HepG2 (cell line): ENCODE data around the gene OCSTAMP. TPM values are rescaled to one million over a fixed set of nuclear protein-coding genes. Genes with fewer than 3 reads are reported as not detected.

Experiments used
- ATAC-seq: fragments of 200-7000 bp; cut with Tn5 transposase; 3 replicates; pipeline ENCODE4 v1.9.1; 2020; ENCODE audit warnings: mild to moderate bottlenecking, moderate library complexity
- BruUV-seq: library from RNA; stranded (reverse); fragments of 400-500 nt; replicated peaks from 2 replicates; lab custom pipeline; 2021; lab: Mats Ljungman, UMichigan
- CTCF ChIA-PET: fragments of 300-600 bp; formaldehyde crosslinking; extraction: SDS; loops from one replicate; lab custom pipeline; 2021; ENCODE audit warnings: low total read pairs, inconsistent platforms, low intra/inter-chr PET ratio; lab: Yijun Ruan, JAX
- POLR2A ChIA-PET: fragments of 350-600 bp; sonication (Branson Sonifier 250); formaldehyde crosslinking; loops from one replicate; lab custom pipeline; 2020; ENCODE audit warnings: antibody characterized with exemption, inconsistent platforms; lab: Yijun Ruan, JAX
- DNase-seq: peaks from one replicate; pipeline ENCODE4 v3.0.0-alpha.2; 2015; ENCODE audit warnings: low spot score
- FAIRE-seq: peaks from 3 replicates; lab custom pipeline; 2011; peaks lifted over from hg19 to GRCh38; lab: Jason Lieb, UNC
- H2AFZ ChIP-seq: one replicate; pipeline ENCODE4 v1.6.1; 2011; ENCODE audit warnings: low read length, inconsistent platforms
- H3K27ac ChIP-seq: fragments of 300-600 bp; 3 replicates; pipeline ENCODE4 v1.8.0; 2011; ENCODE audit warnings: mixed run types, mild to moderate bottlenecking, mixed read lengths, low read length, inconsistent platforms; ENCODE audit not compliant: insufficient read depth; ENCODE audit errors: extremely low read length
- H3K27me3 ChIP-seq, 2 experiments: fragments of 200-600 bp in 1 of 2; 2 replicates in 1 of 2; 3 replicates in 1 of 2; pipeline versions ENCODE4 v1.6.0 to v1.8.0; 2011; ENCODE audit warnings: low read length in 2 of 2, mild to moderate bottlenecking in 2 of 2, moderate library complexity in 2 of 2, inconsistent platforms in 1 of 2; ENCODE audit not compliant: insufficient read depth in 2 of 2, control insufficient read depth in 1 of 2
- H3K36me3 ChIP-seq, 2 experiments: fragments of 200-600 bp in 1 of 2; replicated peaks in 1 of 2; 2 replicates in 1 of 2; 3 replicates in 1 of 2; pipeline versions ENCODE4 v1.5.1 to v1.8.0; 2011; ENCODE audit warnings: low read length in 2 of 2, inconsistent platforms in 1 of 2; ENCODE audit not compliant: insufficient read depth in 2 of 2, control insufficient read depth in 1 of 2
- H3K4me1 ChIP-seq: 2 replicates; pipeline ENCODE4 v1.5.1; 2012; ENCODE audit warnings: low read length, inconsistent platforms; ENCODE audit not compliant: insufficient read depth
- H3K4me2 ChIP-seq: 2 replicates; pipeline ENCODE4 v1.6.0; 2011; ENCODE audit warnings: low read depth, low read length, inconsistent platforms
- H3K4me3 ChIP-seq, 3 experiments: fragments of 200-600 bp in 1 of 3; sonication (generic), shearing (Covaris generic) in 1 of 3; replicated peaks in 1 of 3; 2 replicates each; pipeline ENCODE4 v1.5.1; 2011 to 2016; ENCODE audit warnings: low read length in 3 of 3, inconsistent platforms in 2 of 3, low read depth in 2 of 3, mild to moderate bottlenecking in 2 of 3, control low read depth in 1 of 3, mixed read lengths in 1 of 3; ENCODE audit not compliant: insufficient read depth in 1 of 3
- H3K79me2 ChIP-seq: one replicate; pipeline ENCODE4 v1.6.1; 2011; ENCODE audit warnings: low read length, inconsistent platforms; ENCODE audit not compliant: insufficient read depth
- H3K9ac ChIP-seq: 2 replicates; pipeline ENCODE4 v1.6.0; 2011; ENCODE audit warnings: mild to moderate bottlenecking, low read depth, low read length, inconsistent platforms; ENCODE audit not compliant: insufficient read depth
- H3K9me3 ChIP-seq: 2 replicates; pipeline ENCODE4 v1.5.1; 2012; ENCODE audit warnings: mild to moderate bottlenecking, low read length
- H4K20me1 ChIP-seq: 2 replicates; pipeline ENCODE4 v1.6.0; 2011; ENCODE audit warnings: inconsistent platforms, mild to moderate bottlenecking, low read length, moderate library complexity; ENCODE audit not compliant: insufficient read depth
- CAMTA2 ChIP-seq: sonication (generic); formaldehyde crosslinking; IDR thresholded peaks from 2 replicates; pipeline ENCODE4 v1.4.0; 2020; ENCODE audit warnings: mild to moderate bottlenecking, missing genetic modification reagents, borderline replicate concordance
- CHCHD3 ChIP-seq: sonication (generic); formaldehyde crosslinking; IDR thresholded peaks from 2 replicates; pipeline ENCODE4 v1.8.0; 2022; ENCODE audit warnings: mild to moderate bottlenecking, missing genetic modification reagents, moderate library complexity
- ETV5 ChIP-seq: IDR thresholded peaks from 2 replicates; pipeline ENCODE4 v1.6.1; 2018; ENCODE audit warnings: missing biosample characterization, missing genetic modification reagents, inconsistent platforms, borderline replicate concordance
- FOSL2 ChIP-seq: sonication (generic); formaldehyde crosslinking; IDR thresholded peaks from 2 replicates; pipeline ENCODE4 v1.4.0; 2020; ENCODE audit warnings: missing genetic modification reagents
- HNRNPH1 ChIP-seq: fragments of 200-400 bp; formaldehyde crosslinking; optimal IDR thresholded peaks from 2 replicates; pipeline ENCODE3; 2017; ENCODE audit warnings: mild to moderate bottlenecking, low read depth, low read length
- JUN ChIP-seq: sonication (generic); formaldehyde crosslinking; IDR thresholded peaks from 2 replicates; pipeline ENCODE4 v1.4.0; 2020; ENCODE audit warnings: mild to moderate bottlenecking, missing genetic modification reagents
- MAZ ChIP-seq, 2 experiments: sonication (generic) in 1 of 2; formaldehyde crosslinking in 1 of 2; IDR thresholded peaks; 2 replicates each; pipeline versions ENCODE4 v1.5.0 to v1.6.1; 2012 to 2020; ENCODE audit warnings: low read depth in 2 of 2, mild to moderate bottlenecking in 2 of 2, borderline replicate concordance in 1 of 2, improper control_type of control experiment in 1 of 2, low read length in 1 of 2, missing genetic modification reagents in 1 of 2, moderate library complexity in 1 of 2
- PHB2 ChIP-seq: fragments of 450-650 bp; IDR thresholded peaks from 2 replicates; pipeline ENCODE4 v1.6.1; 2018; ENCODE audit not compliant: partially characterized antibody
- POLR2AphosphoS5 ChIP-seq: IDR thresholded peaks from 2 replicates; pipeline ENCODE4 v1.6.1; 2012; ENCODE audit warnings: low read depth, low read length
- RFX1 ChIP-seq: fragments of 450-650 bp; IDR thresholded peaks from 2 replicates; pipeline ENCODE4 v1.6.1; 2017
- SKI ChIP-seq: fragments of 450-650 bp; IDR thresholded peaks from one replicate; pipeline ENCODE4 v1.6.1; 2018; ENCODE audit warnings: mild to moderate bottlenecking; ENCODE audit not compliant: partially characterized antibody
- SP4 ChIP-seq: sonication (generic); formaldehyde crosslinking; IDR thresholded peaks from 2 replicates; pipeline ENCODE4 v1.8.1; 2023; ENCODE audit warnings: mild to moderate bottlenecking, missing genetic modification reagents
- TAF15 ChIP-seq: fragments of 200-400 bp; formaldehyde crosslinking; IDR thresholded peaks from one replicate; pipeline ENCODE4 v1.6.1; 2018; ENCODE audit warnings: mild to moderate bottlenecking, low read depth, low read length; ENCODE audit not compliant: poor library complexity, severe bottlenecking
- ZNF20 ChIP-seq: sonication (generic); formaldehyde crosslinking; IDR thresholded peaks from 2 replicates; pipeline ENCODE4 v1.4.0; 2020; ENCODE audit warnings: mild to moderate bottlenecking, moderate library complexity, missing genetic modification reagents
- ZNF264 ChIP-seq: sonication (generic); formaldehyde crosslinking; IDR thresholded peaks from 2 replicates; pipeline ENCODE4 v1.4.0; 2020; ENCODE audit warnings: missing genetic modification reagents
- ZNF333 ChIP-seq: sonication (generic); formaldehyde crosslinking; IDR thresholded peaks from 2 replicates; pipeline ENCODE4 v1.4.0; 2020; ENCODE audit warnings: mild to moderate bottlenecking, missing genetic modification reagents, borderline replicate concordance
- ZNF788 ChIP-seq: sonication (generic); formaldehyde crosslinking; IDR thresholded peaks from 2 replicates; pipeline ENCODE4 v1.5.0; 2020; ENCODE audit warnings: mild to moderate bottlenecking, missing genetic modification reagents, borderline replicate concordance
- WGBS: methylation state at CpG from one replicate; pipeline ENCODE4 v1.1.6; 2017; ENCODE audit warnings: low lambda C conversion rate; 5-methylcytosine and 5-hydroxymethylcytosine counted together
- in situ Hi-C: cut with HindIII; loops from 2 replicates; pipeline ENCODE4 v1.10.0; 2017; ENCODE audit warnings: low pct_unique_long_range_greater_than_20kb; ENCODE audit not compliant: extremely low pct_ligation_motif_present
- intact Hi-C: fragments of 100-400 bp; cut with micrococcal nuclease; formaldehyde crosslinking; loops from one replicate; pipeline ENCODE4 v1.10.0; 2022; ENCODE audit not compliant: unreplicated experiment
- polyA plus RNA-seq, 8 experiments: library from polyadenylated mRNA; depleted of rRNA in 3 of 8; stranded (reverse) in 7 of 8; unstranded in 1 of 8; fragments of >200 nt; fragmentation: Illumina TruSeq in 4 of 8; extraction: Trizol in 4 of 8; gene quantifications; 2 replicates each; pipeline versions ENCODE4 v1.2.1 to v1.2.3, GENCODE V29; 2011 to 2016; ENCODE audit warnings: low read depth in 4 of 8, missing spikeins in 1 of 8, mixed read lengths in 1 of 8; ENCODE audit not compliant: insufficient read depth in 1 of 8
- total RNA-seq, 5 experiments: library from RNA; depleted of rRNA; stranded (reverse); fragments of >200 nt; fragmentation: Illumina TruSeq; extraction: Trizol; gene quantifications; 2 replicates each; pipeline ENCODE4 v1.2.3, GENCODE V29; 2016; ENCODE audit warnings: low read depth in 1 of 5
- TF ChIP-seq, protein P1 (sequence below): sonication (generic); formaldehyde crosslinking; IDR thresholded peaks from 2 replicates; pipeline ENCODE4 v1.4.0; 2020; ENCODE audit warnings: mild to moderate bottlenecking, missing genetic modification reagents
- TF ChIP-seq, protein P2 (sequence below): sonication (generic); formaldehyde crosslinking; IDR thresholded peaks from 2 replicates; pipeline ENCODE4 v1.5.1; 2020; ENCODE audit warnings: mild to moderate bottlenecking, moderate library complexity, missing genetic modification reagents

The OCSTAMP gene
- total and polyA plus RNA-seq, 2 of the 13 experiments (the other 11 are each of a cell fraction or from before 2014, with no cell fraction given) = not detected

DNA sequence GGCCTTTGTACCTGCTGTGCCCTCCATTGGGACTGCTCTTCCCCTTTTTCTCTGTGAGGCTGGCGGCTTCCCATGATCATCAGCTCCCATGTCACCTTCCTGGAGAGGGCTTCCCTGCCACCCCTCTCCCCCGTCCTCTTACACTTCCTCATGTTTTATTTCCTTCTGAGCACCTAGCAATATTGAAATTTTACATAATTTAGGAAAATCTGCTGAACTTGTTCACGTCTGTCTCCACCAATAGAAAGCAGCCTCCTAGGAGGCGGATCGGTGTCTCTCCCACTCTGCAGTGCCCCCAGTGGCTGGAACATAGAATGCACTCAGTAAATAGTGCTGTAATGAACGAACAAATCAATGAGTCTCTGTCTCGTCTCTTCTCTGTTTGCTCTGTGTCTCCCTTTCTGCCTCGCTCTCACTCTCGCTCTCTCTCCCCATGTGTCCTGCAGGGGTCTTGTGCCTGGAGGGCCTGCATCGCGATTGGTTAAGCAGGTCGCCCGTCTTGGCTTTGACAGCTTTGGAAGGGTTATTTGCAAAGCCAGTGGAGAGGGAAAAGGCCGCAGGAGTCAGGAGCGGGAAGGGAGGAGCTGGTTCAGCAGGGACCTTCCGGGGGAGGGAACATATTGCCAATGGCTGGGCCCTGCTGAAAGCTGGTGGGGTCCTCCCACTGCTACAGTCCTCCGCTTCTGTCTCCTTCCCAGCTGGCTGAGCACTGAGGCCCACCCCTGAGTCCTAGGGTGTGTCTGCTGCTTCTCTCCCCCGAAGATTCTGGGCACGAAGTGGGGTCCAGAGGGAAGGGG, 12.1 kb upstream of the OCSTAMP start (continued):
- peak; percentile 12 for TF ChIP-seq ETV5 (CRISPR knock-in tag)
- TF ChIP-seq, protein P1, sequence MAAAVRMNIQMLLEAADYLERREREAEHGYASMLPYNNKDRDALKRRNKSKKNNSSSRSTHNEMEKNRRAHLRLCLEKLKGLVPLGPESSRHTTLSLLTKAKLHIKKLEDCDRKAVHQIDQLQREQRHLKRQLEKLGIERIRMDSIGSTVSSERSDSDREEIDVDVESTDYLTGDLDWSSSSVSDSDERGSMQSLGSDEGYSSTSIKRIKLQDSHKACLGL = 0 out of 2 replicates have a peak, but pooled peaks have one; percentile 2
- no peak for TF ChIP-seq TAF15
- TF ChIP-seq RFX1 = no peak
- TF ChIP-seq JUN (CRISPR knock-in tag) = no peak
- no peak for TF ChIP-seq ZNF264 (CRISPR knock-in tag)
- TF ChIP-seq ZNF20 (CRISPR knock-in tag) = no peak
- TF ChIP-seq PHB2 = no peak
- peak; percentile 96 for TF ChIP-seq SKI

DNA sequence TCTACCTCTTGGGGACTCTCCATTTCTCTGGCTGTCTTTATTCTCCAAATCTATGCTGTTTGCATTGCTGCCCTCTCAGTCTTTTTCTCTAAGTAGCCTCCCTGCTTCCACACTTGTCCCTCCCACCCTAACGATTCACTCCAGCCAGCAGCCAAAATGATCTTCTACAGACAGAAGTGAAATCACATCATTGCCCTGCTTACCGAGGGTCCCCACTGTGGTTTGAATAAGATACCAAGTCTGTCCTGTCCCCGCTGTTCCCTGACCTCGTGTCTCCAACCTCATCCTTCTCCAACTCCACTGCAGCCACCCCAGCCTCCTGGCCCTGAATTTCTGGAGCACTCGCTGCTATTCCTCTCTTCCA, 11.5 kb upstream of the OCSTAMP start:
- DNase-seq (no peak), ATAC-seq (no peak), FAIRE-seq (no peak)
- WGBS = 73% methylated on average over 5 of the region's 5 CpGs
- Histone ChIP-seq H3K9me3 (no peaks in the 10 kb centered on the region), H3K79me2 (no peaks in the 10 kb centered on the region), H2AFZ (peak overlapping the region; percentile 43), H4K20me1 (no peaks in the 10 kb centered on the region), H3K9ac (peak overlapping the region; percentile 9; the same call in 1 of the 2 replicates), H3K36me3 (no peaks in the 10 kb centered on the region; a peak in 1 of 5 replicates), H3K4me1 (peaks cover 78% of the 10 kb centered on the region), H3K27me3 (no peaks in the 10 kb centered on the region), H3K27ac (peak overlapping the region; percentile 55), H3K4me2 (peak overlapping the region; percentile 77), H3K4me3 (peak overlapping the region; percentile 24 to 58 (median 29); a peak in 5 of 6 replicates)
- CTCF ChIA-PET = interaction anchor here (0.6 to 1.4 kb wide), 4 partner anchors 31 to 119 kb away, joined by 3 to 13 read pairs (median 4); no protein-coding TSS in a partner anchor
- POLR2A ChIA-PET = interaction anchor here (1.5 kb wide), 1 partner anchor 128 kb away, joined by 3 read pairs; the partner anchor contains the start of gene TP53RK
- BruUV-seq = no TSS peak
- intact Hi-C loops (loop anchor here (1.0 to 2.0 kb wide), 2 partner anchors 45 to 119 kb away; no protein-coding TSS in a partner anchor), in situ Hi-C loops (loop anchor here (5.0 kb wide), 1 partner anchor 120 kb away; no protein-coding TSS in a partner anchor)
- no peak for TF ChIP-seq FOSL2 (CRISPR knock-in tag)
- TF ChIP-seq, protein P2, sequence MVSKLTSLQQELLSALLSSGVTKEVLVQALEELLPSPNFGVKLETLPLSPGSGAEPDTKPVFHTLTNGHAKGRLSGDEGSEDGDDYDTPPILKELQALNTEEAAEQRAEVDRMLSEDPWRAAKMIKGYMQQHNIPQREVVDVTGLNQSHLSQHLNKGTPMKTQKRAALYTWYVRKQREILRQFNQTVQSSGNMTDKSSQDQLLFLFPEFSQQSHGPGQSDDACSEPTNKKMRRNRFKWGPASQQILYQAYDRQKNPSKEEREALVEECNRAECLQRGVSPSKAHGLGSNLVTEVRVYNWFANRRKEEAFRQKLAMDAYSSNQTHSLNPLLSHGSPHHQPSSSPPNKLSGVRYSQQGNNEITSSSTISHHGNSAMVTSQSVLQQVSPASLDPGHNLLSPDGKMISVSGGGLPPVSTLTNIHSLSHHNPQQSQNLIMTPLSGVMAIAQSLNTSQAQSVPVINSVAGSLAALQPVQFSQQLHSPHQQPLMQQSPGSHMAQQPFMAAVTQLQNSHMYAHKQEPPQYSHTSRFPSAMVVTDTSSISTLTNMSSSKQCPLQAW (CRISPR knock-in tag) = peak; percentile 48; the same call in 1 of the 2 replicates
- TF ChIP-seq HNRNPH1 = peak; percentile 54
- 0 out of 2 replicates have a peak, but pooled peaks have one; percentile 16 for TF ChIP-seq ZNF788
- TF ChIP-seq CHCHD3 = 0 out of 2 replicates have a peak, but pooled peaks have one; percentile 37
- peak; percentile 52; the same call in 1 of the 2 replicates for TF ChIP-seq ZNF333
- peak; percentile 74; the same call in 1 of the 2 replicates for TF ChIP-seq CAMTA2 (CRISPR knock-in tag)
- 0 out of 2 replicates have a peak, but pooled peaks have one; percentile 10 for TF ChIP-seq SP4
- no peak for TF ChIP-seq POLR2AphosphoS5
- TF ChIP-seq MAZ (IDR thresholded peaks at IDR 0.05; ENCODE audit: borderline replicate concordance, low read depth, low read length) = no peak
- 0 out of 2 replicates have a peak, but pooled peaks have one; percentile 6 for TF ChIP-seq MAZ (CRISPR knock-in tag; IDR thresholded peaks at IDR 0.05; ENCODE audit: low read depth)
